HG03469 (cell line): ENCODE data around the gene TSPAN31.
"Not testable (repeated sequence)": the region's sequence is repeated elsewhere in the genome, so short reads cannot be mapped to it uniquely, and the experiment has no call there.

Experiments used
- ATAC-seq: cut with Tn5 transposase; IDR thresholded peaks from one replicate; pipeline ENCODE4 v1.9.1; 2021; ENCODE audit warnings: mild to moderate bottlenecking, moderate library complexity, moderate number of reproducible peaks; ENCODE audit not compliant: unreplicated experiment

The TSPAN31 gene

GRCh38 chr12:57721846-57722608, 22.8 kb upstream of the TSPAN31 start:
- not testable (repeated sequence) for ATAC-seq

DNA sequence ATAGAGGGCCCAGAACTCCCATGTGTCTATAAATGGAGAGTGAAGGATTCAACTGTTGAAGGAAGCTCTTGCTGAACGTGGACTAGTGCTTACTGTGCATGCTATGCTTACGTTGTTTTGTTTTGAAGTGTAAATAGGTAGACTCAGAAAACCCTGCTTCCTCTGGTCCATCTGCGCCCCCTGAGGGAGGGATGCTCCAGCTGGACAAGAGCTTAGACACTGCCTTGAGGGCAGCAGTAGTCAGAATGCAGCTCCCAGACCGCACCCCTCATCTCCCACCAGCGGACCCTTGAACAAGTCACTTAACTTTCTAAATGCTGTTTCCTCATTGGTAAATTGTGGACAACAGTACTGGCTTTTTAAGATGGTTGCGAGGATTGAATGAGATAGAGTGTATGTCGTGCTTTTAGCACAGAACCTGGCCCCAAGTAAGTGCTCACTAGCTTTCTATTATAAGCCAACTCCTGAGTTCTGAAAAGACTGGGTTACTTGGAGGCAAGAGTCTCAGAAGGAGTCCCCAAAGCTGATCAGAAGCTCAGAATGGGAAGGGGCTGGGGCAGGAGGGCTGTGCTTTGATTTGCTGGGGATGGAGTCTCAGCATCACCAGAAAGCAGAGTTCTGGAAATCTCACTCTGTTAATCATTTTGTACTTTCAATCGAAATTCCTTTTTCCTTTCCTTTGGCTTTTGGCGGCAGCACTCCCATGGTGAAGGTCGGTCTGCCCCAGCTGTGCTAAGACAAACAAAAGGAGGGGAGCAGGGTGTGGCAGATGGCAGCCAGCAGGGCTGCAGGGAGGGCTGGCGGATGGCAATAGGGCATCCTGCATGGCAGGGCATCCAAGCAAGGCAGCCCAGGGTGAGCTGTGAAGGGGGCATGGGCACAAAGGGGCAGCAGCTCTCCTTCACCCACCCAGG, 21.9 kb upstream of the TSPAN31 start:
- no peak for ATAC-seq

DNA sequence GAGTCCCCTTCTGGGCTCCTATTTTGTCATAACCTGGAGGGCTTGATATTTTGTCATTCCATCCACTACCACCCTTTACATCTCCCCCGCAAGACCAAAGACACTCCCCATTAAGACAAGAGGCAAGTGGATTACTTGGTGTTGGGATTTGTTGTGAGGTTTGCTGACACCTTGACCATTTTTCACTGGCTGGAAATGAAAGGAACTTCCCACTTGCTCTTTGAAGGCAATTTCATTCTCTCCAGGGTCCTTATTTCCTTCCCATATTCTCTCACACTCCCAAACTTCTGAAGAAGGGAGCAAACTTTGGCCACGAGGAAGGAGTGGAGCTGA, 21.2 kb upstream of the TSPAN31 start:
- ATAC-seq, result no peak

DNA sequence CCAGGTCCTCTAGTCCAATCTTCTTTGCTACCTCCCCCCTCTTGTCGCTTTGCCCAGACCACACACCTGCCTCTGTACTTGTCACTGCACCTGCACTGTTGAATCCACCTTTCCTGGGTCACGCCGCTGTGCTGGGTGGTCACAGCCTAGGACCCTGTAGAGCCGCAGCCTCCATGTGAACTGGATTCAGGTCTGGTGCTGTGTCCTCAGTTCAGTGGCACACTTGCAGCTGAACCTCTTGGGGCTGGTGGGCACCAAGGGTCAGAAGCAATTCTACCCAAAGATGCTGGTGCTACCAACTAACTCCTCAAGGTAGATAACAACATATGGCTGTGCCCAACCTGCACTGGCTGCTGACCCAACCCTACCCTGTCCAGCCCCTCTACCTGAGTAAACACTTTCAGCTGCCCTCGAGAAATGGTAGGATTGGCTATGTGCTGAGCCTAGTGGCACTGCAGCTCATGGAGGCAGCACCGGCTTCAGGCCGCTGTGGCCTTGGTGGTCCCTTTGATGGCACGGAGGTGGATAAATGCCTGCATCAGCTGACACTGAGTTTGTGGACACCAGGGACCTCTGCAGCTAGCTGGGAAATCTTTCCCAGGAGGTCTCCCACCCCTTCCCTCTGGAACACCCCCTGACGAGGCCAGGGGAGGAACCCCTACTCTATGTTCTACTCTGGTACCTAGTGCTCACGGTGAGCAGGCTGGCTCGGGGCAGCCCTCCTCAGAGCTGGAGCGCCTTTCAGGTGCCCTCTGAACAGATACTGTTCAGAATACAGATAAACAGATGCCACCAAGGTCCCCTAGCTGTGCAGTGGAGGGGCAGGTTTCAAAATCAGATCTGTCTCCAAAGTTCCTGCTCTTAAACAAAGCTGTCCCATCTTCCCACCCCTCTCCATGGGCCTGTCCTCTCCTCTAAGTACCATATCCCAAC, 20.6 kb upstream of the TSPAN31 start:
- ATAC-seq, result no peak

DNA sequence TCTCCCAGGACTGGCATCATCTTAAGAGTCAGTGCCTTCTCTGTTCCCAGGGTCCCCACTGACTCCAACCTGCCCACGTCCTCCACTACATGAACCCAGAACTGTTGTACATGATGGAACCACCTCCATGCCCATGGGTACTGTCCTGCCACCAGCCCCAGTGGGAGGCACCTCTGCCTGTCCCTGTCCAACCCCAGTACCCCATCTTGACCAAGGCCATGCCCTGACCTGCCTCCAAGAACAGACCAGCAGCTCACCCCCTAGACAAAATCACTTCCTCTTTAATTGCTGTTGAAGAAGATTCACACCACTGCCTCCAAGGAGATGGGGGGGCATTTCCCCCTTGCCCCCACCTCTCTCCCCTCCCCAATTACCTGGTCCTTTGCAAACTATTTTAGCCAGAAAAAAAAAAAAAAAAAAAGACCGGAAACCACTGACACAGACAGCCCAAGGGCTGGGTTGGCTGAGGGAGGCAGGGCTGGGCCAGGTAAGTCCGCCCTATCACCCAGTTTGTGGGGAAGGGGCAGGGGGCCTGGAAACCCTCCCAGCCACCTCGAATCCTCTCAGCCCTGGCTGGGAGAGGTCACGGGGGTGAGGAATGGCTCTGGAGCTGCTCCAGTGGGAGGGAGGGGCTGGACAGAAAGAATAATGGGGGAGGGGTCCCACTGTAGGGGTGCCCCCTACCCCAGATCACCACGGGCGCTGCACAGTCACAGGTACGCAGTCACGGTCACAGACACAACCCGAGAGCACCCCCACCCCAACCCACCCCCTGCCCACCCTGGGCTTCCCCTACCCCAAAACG, 19.7 kb upstream of the TSPAN31 start:
- no peak for ATAC-seq

- ATAC-seq, result no peak
Observed at GRCh38 chr12:57725851-57726150, 19.0 kb upstream of the TSPAN31 start.

DNA sequence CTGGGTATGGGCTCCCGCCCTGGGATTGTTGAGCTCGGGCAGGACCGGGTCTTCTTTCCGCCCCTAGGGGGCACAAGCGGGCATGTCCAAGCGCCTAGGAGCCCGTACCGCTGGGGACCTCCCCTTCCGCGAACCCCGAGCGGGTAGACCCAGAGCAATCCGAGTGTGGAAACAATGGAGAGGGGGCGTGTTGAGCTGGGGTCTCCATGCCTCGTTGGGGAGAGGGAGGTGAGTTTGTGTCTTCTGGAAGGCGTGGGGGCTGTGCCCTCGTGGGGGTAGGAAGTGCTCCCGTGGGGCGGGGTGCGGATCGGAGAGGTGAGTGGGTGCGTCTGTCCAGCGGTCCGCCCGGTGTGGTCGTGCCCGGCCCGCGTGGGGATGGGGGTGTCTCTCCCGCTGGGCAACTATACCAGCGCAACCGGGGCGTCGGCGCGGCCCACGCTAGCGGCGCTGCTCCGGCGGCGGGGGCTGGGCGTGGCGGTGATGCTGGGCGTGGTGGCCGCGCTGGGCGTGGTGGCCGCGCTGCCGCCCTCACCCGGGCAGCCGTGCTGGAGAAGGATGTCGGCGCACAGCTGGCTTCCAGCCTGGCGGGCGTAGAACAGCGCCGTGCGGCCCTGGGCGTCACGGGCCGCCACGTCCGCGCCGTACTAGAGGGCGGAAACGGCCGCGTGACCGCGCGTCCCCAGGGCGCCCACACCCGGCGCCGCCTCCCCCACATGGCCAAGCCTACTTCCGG, 18.5 kb upstream of the TSPAN31 start:
- ATAC-seq, result no peak

DNA sequence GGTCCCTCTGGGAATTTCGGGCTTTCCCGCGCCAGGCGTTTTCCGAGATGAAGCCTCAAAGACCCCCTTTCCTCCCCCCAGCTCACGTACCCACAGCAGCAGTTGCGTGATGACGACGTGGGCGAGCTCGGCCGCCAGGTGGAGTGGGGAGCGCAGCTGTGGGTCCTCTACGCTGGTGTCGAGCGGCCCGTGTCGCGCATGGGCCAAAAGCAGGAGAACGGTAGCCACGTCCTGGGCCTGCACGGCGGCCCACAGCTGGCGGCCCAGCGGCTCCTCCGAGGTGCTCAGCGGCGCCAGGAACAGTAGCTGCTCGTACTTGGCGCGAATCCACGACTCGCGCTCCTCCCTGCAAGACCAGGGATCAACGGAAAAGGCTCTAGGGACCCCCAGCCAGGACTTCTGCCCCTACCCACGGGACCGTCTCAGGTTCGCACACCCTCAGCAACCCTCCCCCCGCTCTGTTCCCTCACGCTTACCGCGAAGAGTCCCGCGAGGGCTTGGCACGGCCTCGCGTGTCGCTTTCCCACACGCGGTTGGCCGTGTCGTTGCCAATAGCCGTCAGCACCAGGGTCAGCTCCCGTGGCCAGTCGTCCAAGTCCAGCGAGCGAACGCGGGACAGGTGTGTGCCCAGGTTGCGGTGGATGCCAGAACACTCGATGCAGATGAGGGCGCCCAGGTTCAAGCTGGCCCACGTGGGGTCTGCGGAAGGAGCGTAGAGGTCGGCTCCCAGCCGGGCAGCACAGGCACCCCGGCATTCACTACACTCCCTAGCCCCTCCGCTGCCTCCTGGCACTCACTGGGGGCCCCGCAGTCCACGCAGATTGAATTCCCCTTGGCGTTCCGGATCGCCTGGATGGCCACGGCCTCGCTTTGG, 17.7 kb upstream of the TSPAN31 start:
- ATAC-seq, result no peak

- no peak for ATAC-seq
Observed at GRCh38 chr12:57727758-57728395, 17.0 kb upstream of the TSPAN31 start.

DNA sequence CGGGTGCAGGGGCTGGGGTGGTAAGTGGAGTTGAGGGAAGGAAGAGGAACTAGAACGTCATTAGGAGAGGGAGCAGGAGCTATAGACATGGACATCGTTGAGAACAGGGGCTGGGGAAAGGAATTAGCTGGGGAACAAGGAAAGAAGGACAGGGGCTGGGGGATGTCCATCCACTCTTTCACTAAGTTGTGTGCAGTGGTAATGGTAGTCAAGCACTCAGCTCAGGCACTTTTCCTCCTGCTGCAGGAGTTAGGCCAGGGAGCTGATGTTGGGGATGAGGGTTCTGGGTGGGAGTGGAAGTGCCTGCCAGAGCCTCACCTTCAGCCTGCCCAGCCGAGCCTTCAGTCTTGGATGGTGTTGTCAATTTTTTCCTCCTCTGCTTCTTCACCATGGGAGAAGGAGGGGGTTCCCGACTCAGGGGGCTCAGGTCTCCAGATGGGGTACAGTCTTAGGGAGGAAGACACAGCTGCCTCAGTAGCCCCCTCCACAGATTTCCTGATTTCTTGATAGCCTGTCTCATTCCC, 15.5 kb upstream of the TSPAN31 start:
- ATAC-seq, result no peak

GRCh38 chr12:57730336-57731067, 14.3 kb upstream of the TSPAN31 start:
- no peak for ATAC-seq

DNA sequence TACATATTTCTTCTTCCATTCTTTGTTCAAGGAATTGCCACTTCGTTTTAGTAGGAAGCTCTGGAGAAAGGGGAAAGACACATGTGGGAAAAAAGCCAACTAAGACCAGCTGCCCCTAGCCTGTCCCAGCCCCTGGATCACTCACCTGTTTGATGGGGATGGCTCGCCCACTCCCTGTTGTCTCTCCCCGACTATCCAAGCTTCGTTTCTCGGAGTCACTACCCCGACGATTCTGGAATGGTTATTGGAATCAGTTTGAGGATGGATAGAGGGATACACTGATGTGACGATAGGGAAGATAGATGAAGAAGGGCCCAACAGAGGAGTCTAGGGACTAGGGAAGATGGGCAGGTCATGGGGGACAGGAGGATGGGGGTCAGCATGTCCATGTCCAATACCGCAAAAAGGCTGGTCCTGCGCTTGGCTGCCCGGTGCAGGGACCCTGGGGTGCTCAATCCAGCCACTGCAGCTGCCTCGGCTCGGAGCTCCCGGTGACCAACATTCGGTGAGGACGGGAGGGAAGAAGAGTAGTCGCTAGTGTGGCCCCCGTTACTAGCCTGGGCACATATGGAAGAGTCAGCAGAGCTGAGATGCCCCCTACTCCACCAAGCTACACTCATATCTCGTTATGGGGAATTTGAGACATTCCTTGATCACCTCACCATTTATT, 13.3 kb upstream of the TSPAN31 start:
- ATAC-seq, result no peak

GRCh38 chr12:57732270-57732669, 12.6 kb upstream of the TSPAN31 start:
- ATAC-seq, result no peak

GRCh38 chr12:57732726-57733593, 11.9 kb upstream of the TSPAN31 start:
- no peak for ATAC-seq

DNA sequence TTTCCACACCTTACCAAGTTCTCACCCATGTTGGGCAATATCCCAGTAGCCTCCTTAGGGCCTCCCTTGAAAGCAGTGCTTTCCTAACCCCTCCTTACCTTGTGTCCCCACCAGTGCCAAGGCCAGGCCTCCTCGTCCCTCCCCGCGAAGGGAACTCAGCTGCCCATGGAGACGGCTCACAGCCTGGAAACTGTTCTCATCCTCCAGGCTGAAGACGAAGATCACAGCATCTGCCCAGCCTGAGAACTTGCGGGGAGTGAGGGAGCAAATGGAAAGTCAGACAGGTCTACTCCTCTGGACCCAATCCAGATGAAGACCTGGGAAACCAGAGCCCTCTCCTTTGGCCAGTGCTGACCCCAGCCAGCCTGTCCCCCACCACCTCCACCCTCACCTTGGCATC, 10.9 kb upstream of the TSPAN31 start:
- ATAC-seq, result no peak

DNA sequence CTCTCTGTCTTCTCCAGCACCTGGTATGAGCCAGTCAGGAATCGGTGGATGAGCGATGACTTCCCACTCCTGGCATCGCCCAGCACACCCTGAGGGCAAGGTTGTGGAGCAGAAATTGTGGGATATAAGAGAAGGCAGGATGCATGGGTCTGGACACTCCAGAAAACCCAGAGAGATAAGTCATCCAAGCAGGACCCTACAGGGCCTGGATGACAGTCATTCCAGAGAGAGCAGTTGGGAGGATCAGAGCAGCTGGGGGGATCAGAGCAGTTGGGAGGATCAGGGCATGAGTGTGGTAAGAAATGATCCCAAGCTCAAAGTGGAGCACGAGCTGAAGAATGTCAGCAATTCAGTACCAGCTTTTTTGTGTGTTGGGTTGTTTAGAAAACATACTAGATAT, 10.2 kb upstream of the TSPAN31 start:
- no peak for ATAC-seq
